ENCODE measurements around the gene ZNF609. TPM values are rescaled to one million over a fixed set of nuclear protein-coding genes. Genes with fewer than 3 reads are reported as not detected.

The ZNF609 gene
- total and polyA plus RNA-seq, 9 donors = 12.1 to 20.8 (median 16.9) TPM

DNA sequence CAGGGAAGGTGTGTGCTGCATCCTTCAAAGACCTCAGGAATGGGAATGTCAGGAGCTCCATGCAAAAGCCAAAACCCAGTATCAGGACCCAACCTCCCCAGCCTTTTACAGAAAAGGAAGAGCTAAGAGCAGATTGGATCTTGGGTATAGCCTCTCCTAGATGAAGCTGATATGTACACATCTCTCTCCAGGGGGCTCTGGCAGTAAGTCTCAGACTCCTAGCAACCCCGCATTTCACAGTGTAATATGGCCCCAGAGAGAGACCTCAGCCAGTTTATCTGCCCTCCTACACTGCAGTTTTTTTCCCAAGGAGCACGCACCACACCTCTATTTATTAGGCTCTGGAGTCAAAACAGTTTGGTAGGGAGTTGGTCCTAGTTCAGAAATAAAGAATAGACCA lies 226.8 kb downstream of the ZNF609 start:
- Histone ChIP-seq H3K27ac (ENCODE audit: low read length) (no peak overlapping the region), H3K36me3 (ENCODE audit: control insufficient read depth, insufficient read depth, low read length) (peaks cover 82% of the 10 kb centered on the region), H3K27me3 (ENCODE audit: control insufficient read depth, insufficient read depth, low read length) (no peaks in the 10 kb centered on the region), H3K4me1 (ENCODE audit: control insufficient read depth, insufficient read depth, low read length) (peaks cover 33% of the 10 kb centered on the region), H3K9me3 (replicated peaks; ENCODE audit: control insufficient read depth, low read depth, low read length) (no peaks in the 10 kb centered on the region), H3K4me3 (ENCODE audit: low read length) (no peak overlapping the region)
- WGBS (ENCODE audit: insufficient coverage) = 33% methylated on average over 1 of the region's 2 CpGs
- DNase-seq = no peak

DNA sequence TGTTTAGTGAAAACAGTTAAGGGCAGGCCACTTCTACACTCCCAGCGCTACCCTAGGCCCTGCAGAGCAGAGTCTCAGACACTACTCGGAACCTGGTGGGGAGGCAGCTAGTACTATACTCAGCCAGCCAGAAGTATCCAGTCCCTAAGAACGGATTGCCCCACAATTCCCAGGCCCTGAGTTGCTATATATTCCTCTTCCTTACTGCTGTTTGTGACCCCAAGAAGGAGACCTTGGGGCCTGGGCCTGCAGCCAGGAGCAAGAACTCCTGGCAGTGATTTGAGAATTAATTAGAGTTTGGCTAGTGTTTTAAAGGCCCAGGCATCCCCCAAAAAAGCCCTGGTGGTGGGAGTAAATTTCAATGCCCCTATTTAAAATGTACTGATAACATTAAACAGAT lies 227.3 kb downstream of the ZNF609 start:
- Histone ChIP-seq H3K27me3 (ENCODE audit: control insufficient read depth, insufficient read depth, low read length) (no peaks in the 10 kb centered on the region), H3K36me3 (ENCODE audit: control insufficient read depth, insufficient read depth, low read length) (peaks cover 80% of the 10 kb centered on the region), H3K27ac (ENCODE audit: low read length) (no peak overlapping the region), H3K4me1 (ENCODE audit: control insufficient read depth, insufficient read depth, low read length) (peaks cover 36% of the 10 kb centered on the region), H3K4me3 (ENCODE audit: low read length) (no peak overlapping the region), H3K9me3 (replicated peaks; ENCODE audit: control insufficient read depth, low read depth, low read length) (no peaks in the 10 kb centered on the region)
- no peak for DNase-seq
- no CpG with 5 or more reads among the region's 3 CpGs for WGBS (ENCODE audit: insufficient coverage)

DNA sequence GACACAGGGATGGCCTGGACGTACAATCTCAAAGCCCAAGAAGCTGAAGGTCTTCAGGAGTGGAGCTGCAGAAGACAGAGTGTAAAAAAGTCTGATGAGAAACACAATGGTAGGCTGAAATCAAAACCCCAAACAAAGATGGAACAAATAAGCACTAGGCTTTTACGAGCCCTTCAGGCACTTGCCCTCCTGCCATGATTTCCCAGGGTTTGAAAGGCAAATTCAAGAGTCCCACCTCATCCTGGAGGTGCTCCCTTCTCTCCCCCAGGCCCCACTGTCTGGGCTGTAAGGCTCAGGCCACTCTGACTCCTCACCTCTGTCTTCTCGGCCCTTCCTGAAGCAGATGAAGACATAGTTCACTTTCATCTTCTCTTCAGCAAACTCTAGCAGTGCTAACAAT lies 228.4 kb downstream of the ZNF609 start:
- Histone ChIP-seq H3K4me3 (ENCODE audit: low read length) (no peak overlapping the region), H3K4me1 (ENCODE audit: control insufficient read depth, insufficient read depth, low read length) (peaks cover 46% of the 10 kb centered on the region), H3K36me3 (ENCODE audit: control insufficient read depth, insufficient read depth, low read length) (peaks cover 77% of the 10 kb centered on the region), H3K9me3 (replicated peaks; ENCODE audit: control insufficient read depth, low read depth, low read length) (no peaks in the 10 kb centered on the region), H3K27me3 (ENCODE audit: control insufficient read depth, insufficient read depth, low read length) (no peaks in the 10 kb centered on the region), H3K27ac (ENCODE audit: low read length) (no peak overlapping the region)
- WGBS (ENCODE audit: insufficient coverage) = 75% methylated on average over 3 of the region's 3 CpGs
- DNase-seq = no peak

GRCh38 chr15:64690008-64690407 lies 229.6 kb downstream of the ZNF609 start:
- no peak for DNase-seq
- Histone ChIP-seq H3K36me3 (ENCODE audit: control insufficient read depth, insufficient read depth, low read length) (peaks cover 71% of the 10 kb centered on the region), H3K4me1 (ENCODE audit: control insufficient read depth, insufficient read depth, low read length) (peaks cover 51% of the 10 kb centered on the region), H3K4me3 (ENCODE audit: low read length) (no peak overlapping the region), H3K27me3 (ENCODE audit: control insufficient read depth, insufficient read depth, low read length) (no peaks in the 10 kb centered on the region), H3K9me3 (replicated peaks; ENCODE audit: control insufficient read depth, low read depth, low read length) (no peaks in the 10 kb centered on the region), H3K27ac (ENCODE audit: low read length) (peak overlapping the region; percentile 57)
- WGBS (ENCODE audit: insufficient coverage) = no CpG with 5 or more reads among the region's 3 CpGs

DNA sequence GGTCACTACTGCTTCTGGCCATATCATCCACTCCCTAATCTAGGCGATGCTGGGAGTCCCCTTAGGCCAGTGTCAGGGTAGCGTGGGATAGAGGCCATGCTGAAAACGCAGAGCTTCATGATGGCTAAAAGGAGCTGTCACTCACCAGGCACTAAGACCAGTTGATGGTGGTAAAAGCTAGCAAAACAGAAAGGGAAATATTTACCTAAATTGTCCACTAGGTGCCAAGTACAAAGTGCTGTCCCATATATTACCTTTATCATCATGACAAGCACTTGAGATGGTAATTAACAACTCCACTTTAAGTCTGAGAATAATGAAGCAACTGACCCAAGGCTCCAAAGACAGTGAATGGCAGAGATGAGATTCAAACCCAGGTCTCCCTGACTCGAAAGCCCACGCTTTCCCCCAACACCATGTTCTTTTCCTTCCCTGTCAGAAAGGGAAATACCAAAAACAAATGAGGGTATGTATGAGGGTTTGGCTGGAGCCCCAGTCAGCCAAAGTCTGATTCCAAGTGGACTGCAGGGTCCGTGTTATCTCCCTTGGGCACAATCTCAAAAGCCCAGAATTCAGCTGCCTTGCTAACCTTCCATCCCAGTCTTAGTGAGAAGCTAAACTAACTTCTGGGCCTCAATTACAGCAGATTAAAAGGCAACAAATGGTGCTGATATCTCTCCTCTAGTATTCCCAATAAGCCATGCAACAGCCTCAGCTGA lies 230.4 kb downstream of the ZNF609 start:
- H3K27ac ChIP-seq (ENCODE audit: low read length) = no peak overlapping the region
- WGBS (ENCODE audit: insufficient coverage) = 54% methylated on average over 3 of the region's 6 CpGs
- H3K4me3 ChIP-seq (ENCODE audit: low read length) = no peak overlapping the region
- H3K36me3 ChIP-seq (ENCODE audit: control insufficient read depth, insufficient read depth, low read length) = peaks cover 71% of the 10 kb centered on the region
- DNase-seq = no peak
- H3K27me3 ChIP-seq (ENCODE audit: control insufficient read depth, insufficient read depth, low read length) = no peaks in the 10 kb centered on the region
- H3K9me3 ChIP-seq (replicated peaks; ENCODE audit: control insufficient read depth, low read depth, low read length) = no peaks in the 10 kb centered on the region
- peaks cover 55% of the 10 kb centered on the region for H3K4me1 ChIP-seq (ENCODE audit: control insufficient read depth, insufficient read depth, low read length)

- Histone ChIP-seq H3K27ac (ENCODE audit: low read length) (peak overlapping the region; percentile 64), H3K36me3 (ENCODE audit: control insufficient read depth, insufficient read depth, low read length) (peaks cover 64% of the 10 kb centered on the region), H3K4me1 (ENCODE audit: control insufficient read depth, insufficient read depth, low read length) (peaks cover 56% of the 10 kb centered on the region), H3K9me3 (replicated peaks; ENCODE audit: control insufficient read depth, low read depth, low read length) (no peaks in the 10 kb centered on the region), H3K4me3 (ENCODE audit: low read length) (no peak overlapping the region), H3K27me3 (ENCODE audit: control insufficient read depth, insufficient read depth, low read length) (no peaks in the 10 kb centered on the region)
- peak; percentile 71 for DNase-seq
- WGBS (ENCODE audit: insufficient coverage) = 87% methylated on average over 3 of the region's 9 CpGs
Observed at GRCh38 chr15:64691896-64692565, 231.7 kb downstream of the ZNF609 start.

DNA sequence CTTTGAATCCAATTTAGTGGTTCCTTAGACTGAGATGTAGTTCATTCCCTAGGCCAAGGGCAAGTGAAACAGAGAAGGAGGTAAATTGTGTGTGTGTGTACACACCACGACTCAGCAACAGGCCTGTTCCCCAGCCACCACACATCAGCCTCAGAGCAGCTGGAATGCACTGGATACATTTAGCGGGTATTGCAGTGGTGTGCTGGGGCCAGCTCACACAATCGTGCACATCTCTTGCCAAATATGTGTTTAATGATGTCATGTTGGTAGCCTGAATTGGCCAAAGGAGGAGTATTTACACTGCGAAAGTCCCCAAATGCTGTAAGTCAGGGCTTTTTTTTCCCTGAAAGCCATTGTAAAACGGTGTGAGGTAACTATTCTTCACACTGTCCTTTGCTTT lies 232.8 kb downstream of the ZNF609 start:
- Histone ChIP-seq H3K36me3 (ENCODE audit: control insufficient read depth, insufficient read depth, low read length) (peaks cover 53% of the 10 kb centered on the region), H3K9me3 (replicated peaks; ENCODE audit: control insufficient read depth, low read depth, low read length) (no peaks in the 10 kb centered on the region), H3K27ac (ENCODE audit: low read length) (peak overlapping the region; percentile 83), H3K4me3 (ENCODE audit: low read length) (no peak overlapping the region), H3K27me3 (ENCODE audit: control insufficient read depth, insufficient read depth, low read length) (no peaks in the 10 kb centered on the region), H3K4me1 (ENCODE audit: control insufficient read depth, insufficient read depth, low read length) (peaks cover 58% of the 10 kb centered on the region)
- 14% methylated on average over 1 of the region's 5 CpGs for WGBS (ENCODE audit: insufficient coverage)
- DNase-seq = peak; percentile 89

- H3K4me1 ChIP-seq (ENCODE audit: control insufficient read depth, insufficient read depth, low read length) = peaks cover 68% of the 10 kb centered on the region
- H3K27me3 ChIP-seq (ENCODE audit: control insufficient read depth, insufficient read depth, low read length) = no peaks in the 10 kb centered on the region
- H3K36me3 ChIP-seq (ENCODE audit: control insufficient read depth, insufficient read depth, low read length) = peaks cover 38% of the 10 kb centered on the region
- H3K27ac ChIP-seq (ENCODE audit: low read length) = peak overlapping the region; percentile 64
- DNase-seq = no peak
- WGBS (ENCODE audit: insufficient coverage) = no CpG with 5 or more reads among the region's 2 CpGs
- H3K4me3 ChIP-seq (ENCODE audit: low read length) = no peak overlapping the region
- H3K9me3 ChIP-seq (replicated peaks; ENCODE audit: control insufficient read depth, low read depth, low read length) = no peaks in the 10 kb centered on the region
Observed at GRCh38 chr15:64694816-64695215, 234.4 kb downstream of the ZNF609 start.

GRCh38 chr15:64695561-64695992 lies 235.2 kb downstream of the ZNF609 start:
- no peaks in the 10 kb centered on the region for H3K27me3 ChIP-seq (ENCODE audit: control insufficient read depth, insufficient read depth, low read length)
- peak overlapping the region; percentile 64 for H3K27ac ChIP-seq (ENCODE audit: low read length)
- peak; percentile 82 for DNase-seq
- no peaks in the 10 kb centered on the region for H3K9me3 ChIP-seq (replicated peaks; ENCODE audit: control insufficient read depth, low read depth, low read length)
- WGBS (ENCODE audit: insufficient coverage) = no CpG with 5 or more reads among the region's 6 CpGs
- peaks cover 68% of the 10 kb centered on the region for H3K4me1 ChIP-seq (ENCODE audit: control insufficient read depth, insufficient read depth, low read length)
- no peak overlapping the region for H3K4me3 ChIP-seq (ENCODE audit: low read length)
- H3K36me3 ChIP-seq (ENCODE audit: control insufficient read depth, insufficient read depth, low read length) = peaks cover 34% of the 10 kb centered on the region

GRCh38 chr15:64696481-64696880 lies 236.1 kb downstream of the ZNF609 start:
- Histone ChIP-seq H3K9me3 (replicated peaks; ENCODE audit: control insufficient read depth, low read depth, low read length) (no peaks in the 10 kb centered on the region), H3K36me3 (ENCODE audit: control insufficient read depth, insufficient read depth, low read length) (peaks cover 27% of the 10 kb centered on the region), H3K4me3 (ENCODE audit: low read length) (no peak overlapping the region), H3K4me1 (ENCODE audit: control insufficient read depth, insufficient read depth, low read length) (peaks cover 69% of the 10 kb centered on the region), H3K27me3 (ENCODE audit: control insufficient read depth, insufficient read depth, low read length) (no peaks in the 10 kb centered on the region), H3K27ac (ENCODE audit: low read length) (peak overlapping the region; percentile 8)
- WGBS (ENCODE audit: insufficient coverage) = no CpG with 5 or more reads among the region's 3 CpGs
- DNase-seq = no peak
